Adrenal gland (tissue), 12 donors: Measurements from ENCODE around the gene LRRC36. TPM values are rescaled to one million over a fixed set of nuclear protein-coding genes. Genes with fewer than 3 reads are reported as not detected.

Source experiments
- DNase-seq, 7 donors: peaks; one replicate each; pipeline ENCODE4 v3.0.0-alpha.2; 2019 to 2020
- H3K27ac ChIP-seq, 5 donors: fragments of 200-600 bp; sonication (generic) in 4 of 5; 1 replicate in 3 of 5; 2 replicates in 2 of 5; pipeline versions ENCODE4 v1.5.1 to v1.8.0; 2016 to 2020; ENCODE audit warnings: mild to moderate bottlenecking in 1 of 5
- H3K27me3 ChIP-seq: fragments of 200-600 bp; 2 replicates; pipeline ENCODE4 v1.8.0; 2021
- H3K36me3 ChIP-seq, 2 donors: fragments of 200-600 bp; replicated peaks in 1 of 2; 1 replicate in 1 of 2; 2 replicates in 1 of 2; pipeline versions ENCODE4 v1.5.1 to v1.8.0; 2018 to 2022
- H3K4me1 ChIP-seq, 2 donors: fragments of 200-600 bp; replicated peaks in 1 of 2; 1 replicate in 1 of 2; 2 replicates in 1 of 2; pipeline versions ENCODE4 v1.5.1 to v1.8.0; 2018 to 2021
- H3K4me3 ChIP-seq, 4 donors: fragments of 200-600 bp; sonication (generic) in 3 of 4; one replicate each; pipeline ENCODE4 v1.5.1; 2016 to 2018
- H3K9me3 ChIP-seq, 3 donors: fragments of 200-600 bp; sonication (generic) in 1 of 3; replicated peaks in 1 of 3; 1 replicate in 2 of 3; 2 replicates in 1 of 3; pipeline versions ENCODE4 v1.5.1 to v1.8.0; 2016 to 2021
- CTCF ChIP-seq, 6 experiments: fragments of 450-650 bp in 4 of 6; fragments of 200-600 bp in 2 of 6; sonication (generic) in 1 of 6; IDR thresholded peaks; 1 replicate in 5 of 6; 2 replicates in 1 of 6; pipeline versions ENCODE4 v1.5.1 to v1.8.0; 2016 to 2021; ENCODE audit warnings: antibody characterized with exemption in 6 of 6, mild to moderate bottlenecking in 2 of 6, moderate library complexity in 1 of 6
- POLR2A ChIP-seq, 2 donors: fragments of 450-650 bp; IDR thresholded peaks; one replicate each; pipeline ENCODE4 v1.6.1; 2017; ENCODE audit warnings: antibody characterized with exemption in 2 of 2, mild to moderate bottlenecking in 2 of 2, moderate library complexity in 1 of 2
- WGBS, 4 donors: extraction: QIAGEN DNeasy Blood & Tissue Kit in 2 of 4; methylation state at CpG; one replicate each; pipeline versions ENCODE4 v1.1.5 to v1.1.7; 2013 to 2017; 5-methylcytosine and 5-hydroxymethylcytosine counted together
- intact Hi-C, 2 donors: fragments of 100-400 bp; cut with DNase I; formaldehyde crosslinking; loops; one replicate each; pipeline versions ENCODE4 v1.14.1 to v1.15.0; 2022 to 2023
- polyA plus RNA-seq, 3 donors: library from polyadenylated mRNA; stranded (reverse); fragments of 200-250 nt in 2 of 3; fragments of 350-450 nt in 1 of 3; fragmentation: Illumina TruSeq in 1 of 3; extraction: RNeasy Lipid Tissue Mini Kit (QIAGEN cat#74804) in 1 of 3; gene quantifications; one replicate each; pipeline ENCODE4 v1.2.3, GENCODE V29; 2013 to 2014
- total RNA-seq, 9 donors: library from RNA; depleted of rRNA in 4 of 9; stranded (reverse); fragments of >200 nt in 4 of 9; fragments of 120-200 nt in 1 of 9; fragmentation: NEBNext Ultra II Directional in 1 of 9; extraction: Animal tissue kit (Norgen Biotek cat#: 25700) in 1 of 9; gene quantifications; one replicate each; pipeline versions ENCODE4 v1.1.0 to v1.2.4, GENCODE V29; 2013 to 2023
- donor health status: healthy with polysubstance abuse.
- donor health status: Bipolar disorder and iron deficiency.
- donor health status: DM: yes; HTN: yes; CAD: no.
- donor health status: DM: no; HTN: no; CAD: no.
- donor health status: DM: no; HTN: no; CAD: no.
- donor health status: DM: yes; HTN: yes; CAD: no.

LRRC36 gene
- total and polyA plus RNA-seq, 12 donors: 0.15 to 4.7 (median 0.61) TPM; not detected in 5

GRCh38 chr16:67393111-67393787, 66.6 kb downstream of the LRRC36 start, which contains the start of gene TPPP3:
TPPP3 (minus strand) TSS chr16:67393498; CDS start chr16:67391111, 2,387 bp downstream.
- Histone ChIP-seq H3K27ac (peak within 1 kb of the TSS in 1 of 5 donors; percentile 56), H3K4me1 (peaks cover 14 to 38% of the 10 kb centered on the region in 2 donors), H3K4me3 (peak within 1 kb of the TSS in 1 of 4 donors; percentile 40), H3K9me3 (no peaks in the 10 kb centered on the region), H3K36me3 (no peaks in the 10 kb centered on the region), H3K27me3 (peaks cover 8% of the 10 kb centered on the region)
- TF ChIP-seq CTCF (IDR thresholded peaks at IDR 0.05) (peak; percentile 56 to 73 (median 64)), POLR2A (IDR thresholded peaks at IDR 0.05) (peak; percentile 2 to 19)
- peak; percentile 80 to 93 (median 85) for DNase-seq
- WGBS, 4 donors: 2 to 5% (median 3%) methylated on average over 11 to 56 of the region's 56 CpGs
- intact Hi-C loops: no loop called here

GRCh38 chr16:67393788-67394154, 67.2 kb downstream of the LRRC36 start:
- 12 to 18% (median 15%) methylated on average over 5 to 20 of the region's 20 CpGs for WGBS, 4 donors
- Histone ChIP-seq H3K9me3 (no peaks in the 10 kb centered on the region), H3K27ac (peak overlapping the region in 1 of 5 donors; percentile 56), H3K4me1 (peaks cover 14 to 38% of the 10 kb centered on the region in 2 donors), H3K4me3 (peak overlapping the region in 1 of 4 donors; percentile 40), H3K36me3 (no peaks in the 10 kb centered on the region), H3K27me3 (peaks cover 8% of the 10 kb centered on the region)
- intact Hi-C loops: no loop called here
- no peak for DNase-seq
- no peak for TF ChIP-seq POLR2A (IDR thresholded peaks at IDR 0.05)
- no peak for TF ChIP-seq CTCF (IDR thresholded peaks at IDR 0.05)

GRCh38 chr16:67394155-67395104, 67.8 kb downstream of the LRRC36 start:
- Histone ChIP-seq H3K36me3 (no peaks in the 10 kb centered on the region), H3K4me1 (peaks cover 14 to 42% of the 10 kb centered on the region in 2 donors), H3K27ac (no peak overlapping the region), H3K27me3 (peaks cover 8% of the 10 kb centered on the region), H3K9me3 (no peaks in the 10 kb centered on the region), H3K4me3 (peak overlapping the region in 1 of 4 donors; percentile 40)
- no peak for TF ChIP-seq CTCF (IDR thresholded peaks at IDR 0.05)
- no peak for TF ChIP-seq POLR2A (IDR thresholded peaks at IDR 0.05)
- intact Hi-C loops: no loop called here
- 35 to 62% (median 40%) methylated on average over 17 to 88 of the region's 88 CpGs for WGBS, 4 donors
- peak in 2 of 7 donors; percentile 33 to 37 for DNase-seq

- DNase-seq: peak in 1 of 7 donors; percentile 13
- TF ChIP-seq POLR2A (IDR thresholded peaks at IDR 0.05): no peak
- TF ChIP-seq CTCF (IDR thresholded peaks at IDR 0.05): no peak
- H3K9me3 ChIP-seq: no peaks in the 10 kb centered on the region
- intact Hi-C loops: no loop called here
- no peaks in the 10 kb centered on the region for H3K36me3 ChIP-seq
- H3K4me3 ChIP-seq: no peak overlapping the region
- no peak overlapping the region for H3K27ac ChIP-seq
- H3K4me1 ChIP-seq: peaks cover 14 to 45% of the 10 kb centered on the region in 2 donors
- peaks cover 8% of the 10 kb centered on the region for H3K27me3 ChIP-seq
- WGBS, 4 donors: 63 to 72% (median 64%) methylated on average over 9 to 10 of the region's 10 CpGs
Measured at GRCh38 chr16:67395105-67395457, 68.5 kb downstream of the LRRC36 start.
